HG03565 (cell line): ENCODE results near the gene MEX3A.
"Not testable (repeated sequence)": the region's sequence is repeated elsewhere in the genome, so short reads cannot be mapped to it uniquely, and the experiment has no call there.

Source experiments
- ATAC-seq: cut with Tn5 transposase; IDR thresholded peaks from one replicate; pipeline ENCODE4 v1.9.1; 2021; ENCODE audit warnings: mild to moderate bottlenecking, moderate library complexity; ENCODE audit not compliant: unreplicated experiment

MEX3A gene

DNA sequence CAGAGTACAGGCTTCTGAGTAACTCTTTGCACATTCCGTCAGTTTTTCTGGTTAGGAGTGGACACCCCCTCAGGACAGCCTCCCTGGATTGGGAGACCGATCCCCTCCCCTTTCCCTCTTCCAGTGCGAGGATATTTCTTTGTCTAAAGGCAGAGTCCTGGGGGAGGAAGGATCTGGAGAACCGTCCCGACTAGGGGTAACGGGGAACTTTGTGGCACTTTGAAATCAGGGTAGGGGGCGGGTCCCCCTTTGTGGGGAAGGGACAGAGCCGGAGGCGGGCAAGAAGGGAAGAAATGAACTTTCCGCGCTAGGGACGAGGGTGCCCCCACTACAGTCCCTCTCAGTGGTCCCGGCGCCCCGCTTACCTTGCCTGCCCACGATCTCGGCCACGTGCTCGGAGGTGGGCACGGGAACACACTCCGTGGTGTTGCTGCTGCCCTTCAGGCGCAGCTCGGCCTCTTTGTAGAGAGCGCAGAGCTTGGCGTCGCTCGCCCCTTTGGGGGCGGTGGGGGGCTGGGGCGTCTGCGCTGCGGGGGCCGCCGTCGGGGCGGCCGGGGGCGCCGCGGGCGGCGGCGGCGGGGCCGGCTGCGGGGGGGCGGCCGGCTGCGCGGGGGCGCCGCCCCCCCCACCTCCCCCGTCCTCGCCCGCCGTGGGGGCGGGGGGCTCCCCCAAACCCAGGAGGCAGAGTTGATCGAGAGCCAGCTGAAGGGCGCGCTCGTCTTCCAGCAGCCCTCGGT is 917 bp downstream of the MEX3A start:
- ATAC-seq = no peak

DNA sequence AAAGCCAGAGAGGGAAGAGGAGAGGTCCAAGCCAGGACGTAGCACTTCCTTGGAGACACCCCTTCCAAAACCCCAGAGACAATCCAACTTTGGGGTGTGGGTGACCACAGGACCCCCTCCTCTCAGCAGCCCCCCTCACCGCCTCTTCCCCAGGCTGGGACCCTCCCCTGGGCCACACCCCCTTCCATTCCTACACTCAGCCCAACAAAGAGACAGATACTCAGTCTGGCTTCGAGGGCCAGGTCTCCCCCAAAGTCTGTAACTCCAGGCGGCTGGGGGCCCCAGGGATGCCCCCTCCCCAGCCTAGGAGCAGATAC is 1.4 kb downstream of the MEX3A start:
- no peak for ATAC-seq

DNA sequence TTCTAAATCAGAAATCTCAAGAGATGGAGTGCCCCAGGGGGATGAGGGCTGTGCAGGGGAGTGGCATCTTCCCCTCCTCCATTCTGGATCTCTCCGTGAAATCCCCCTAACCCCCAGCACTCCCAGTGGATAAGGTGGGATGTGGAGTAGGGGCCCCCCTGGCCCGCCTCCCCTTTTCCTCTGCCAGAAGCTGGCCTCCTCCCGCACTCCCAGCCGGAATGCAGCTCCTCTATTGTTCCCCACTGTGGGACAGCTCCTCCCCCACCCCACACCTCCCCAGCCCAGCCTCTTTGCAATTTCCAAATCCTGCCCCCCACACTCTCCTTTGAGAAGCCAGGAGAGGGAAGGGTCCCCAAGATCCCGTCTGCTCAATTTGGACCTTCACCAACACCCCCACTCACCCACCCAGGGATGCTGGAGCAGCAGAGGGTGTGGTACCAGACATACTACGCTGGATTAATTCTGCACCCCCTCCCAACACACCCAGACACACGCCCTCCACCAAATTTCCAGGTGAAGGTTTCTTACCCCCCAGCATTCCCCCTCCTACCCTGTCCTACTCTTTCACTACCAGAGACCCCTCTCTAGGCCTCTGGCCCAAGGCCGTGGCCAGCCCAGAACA is 1.9 kb downstream of the MEX3A start:
- ATAC-seq = no peak

DNA sequence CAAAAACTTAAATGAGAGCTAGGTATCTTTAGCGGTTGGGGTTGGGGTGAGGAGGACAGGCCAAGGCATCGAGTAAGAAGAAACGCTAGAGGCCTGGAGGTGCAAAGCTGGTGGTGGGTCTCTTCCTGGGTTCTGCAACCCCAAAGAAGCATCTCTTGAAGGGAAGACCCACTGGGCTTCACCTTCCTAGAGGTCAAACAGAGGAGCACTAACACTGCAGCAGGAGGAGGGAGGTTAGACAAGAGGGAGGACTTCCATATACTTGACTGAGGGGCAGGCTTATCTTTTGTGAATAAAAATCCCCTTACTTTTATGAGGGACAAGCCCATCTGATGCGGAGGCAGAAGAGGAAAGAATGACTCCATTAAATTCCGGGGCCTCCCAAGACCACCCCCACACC is 2.5 kb downstream of the MEX3A start:
- ATAC-seq = no peak

DNA sequence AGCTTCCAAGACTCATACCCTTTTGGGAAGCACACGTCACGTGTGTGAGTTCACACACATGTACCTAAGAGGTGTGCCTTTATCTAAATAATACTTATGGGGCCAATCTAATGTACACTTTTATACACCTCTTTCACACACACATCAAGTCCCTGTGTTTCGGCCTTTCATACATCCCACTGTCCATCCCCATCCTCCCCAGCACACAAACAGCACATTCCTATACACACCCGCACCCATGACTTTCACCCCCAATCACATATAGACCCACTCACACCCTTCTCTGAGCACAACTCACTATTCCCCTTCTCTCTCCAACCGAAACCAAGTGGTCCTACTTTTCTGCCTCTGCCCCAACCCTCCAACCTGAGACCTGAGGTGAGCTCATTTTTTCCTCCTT is 3.5 kb downstream of the MEX3A start:
- ATAC-seq = no peak

DNA sequence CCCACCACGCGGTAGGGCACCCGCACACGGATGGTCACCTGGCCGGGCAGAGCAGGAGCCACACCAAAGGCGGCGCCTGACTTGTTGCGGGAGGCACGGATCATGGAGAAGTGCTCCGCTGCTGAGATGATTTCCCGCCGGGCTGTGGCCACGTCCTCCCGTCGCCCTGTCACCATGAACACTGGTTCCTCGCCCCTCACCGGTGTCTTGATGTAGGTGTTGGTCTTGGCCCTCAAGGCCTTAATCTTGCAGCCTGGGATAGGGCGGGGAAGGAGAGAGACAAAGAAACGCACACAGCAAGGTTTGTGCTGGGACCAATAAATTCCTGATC is 4.9 kb downstream of the MEX3A start:
- no peak for ATAC-seq

DNA sequence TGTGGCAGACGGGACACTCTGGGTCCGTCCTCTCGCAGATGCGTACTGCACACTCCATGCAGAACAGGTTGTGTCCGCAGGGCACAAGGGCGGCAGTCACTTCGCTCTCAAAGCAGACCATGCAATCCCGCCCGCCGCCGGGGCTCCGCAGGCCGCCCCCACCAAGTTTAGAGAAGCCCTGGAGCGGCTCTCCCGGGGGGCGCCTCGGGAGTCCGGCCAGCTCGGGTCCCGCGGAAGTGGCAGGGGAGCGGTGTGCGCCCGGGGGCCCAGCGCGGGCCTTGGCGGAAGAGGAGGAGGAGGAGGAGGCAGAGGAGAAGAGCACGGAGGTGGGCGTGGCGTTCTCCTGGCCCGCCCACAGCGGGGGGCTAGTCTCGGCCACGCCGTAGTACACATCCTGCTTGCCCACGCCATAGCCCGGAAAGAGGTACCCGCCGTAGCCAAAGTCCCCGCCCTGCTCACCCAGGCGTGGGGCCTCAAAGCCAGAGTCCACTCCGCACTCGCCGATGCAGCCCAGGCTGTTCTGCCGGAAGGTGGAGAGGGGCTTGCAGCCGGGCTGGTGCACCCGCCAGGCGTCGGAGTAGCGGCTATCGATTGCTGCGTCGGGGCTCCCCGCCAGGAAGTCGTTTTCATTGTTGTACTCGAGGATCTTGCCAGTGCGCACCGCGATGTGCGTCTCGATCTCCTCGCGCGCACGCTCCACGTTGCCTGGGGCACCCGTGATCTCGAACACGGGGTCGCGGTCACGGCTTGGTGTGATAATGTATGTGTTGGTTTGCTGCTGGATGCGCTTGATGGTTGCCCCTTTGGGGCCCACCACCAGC is 5.4 kb downstream of the MEX3A start:
- no peak for ATAC-seq

DNA sequence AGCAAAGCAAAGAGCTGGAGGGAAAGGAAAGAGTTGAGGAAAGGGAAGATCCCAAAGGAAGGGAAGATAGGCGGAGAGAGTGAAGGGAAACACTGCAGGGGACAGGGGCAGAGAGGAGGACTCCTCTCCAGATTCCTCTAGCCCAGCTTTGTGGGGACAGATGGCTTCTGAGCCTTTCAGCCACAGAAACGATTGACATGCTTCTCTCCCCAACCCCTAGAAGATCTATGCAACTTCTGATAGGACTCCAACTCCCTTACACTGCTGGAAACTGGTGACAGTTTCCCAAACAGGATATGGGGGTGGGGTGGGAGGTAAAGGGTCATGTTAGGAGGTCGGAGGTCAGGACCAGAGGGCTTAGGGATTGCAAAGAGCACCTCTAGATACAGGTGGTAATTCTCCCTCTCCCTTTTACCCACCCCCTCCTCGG is 6.5 kb downstream of the MEX3A start:
- ATAC-seq = no peak

DNA sequence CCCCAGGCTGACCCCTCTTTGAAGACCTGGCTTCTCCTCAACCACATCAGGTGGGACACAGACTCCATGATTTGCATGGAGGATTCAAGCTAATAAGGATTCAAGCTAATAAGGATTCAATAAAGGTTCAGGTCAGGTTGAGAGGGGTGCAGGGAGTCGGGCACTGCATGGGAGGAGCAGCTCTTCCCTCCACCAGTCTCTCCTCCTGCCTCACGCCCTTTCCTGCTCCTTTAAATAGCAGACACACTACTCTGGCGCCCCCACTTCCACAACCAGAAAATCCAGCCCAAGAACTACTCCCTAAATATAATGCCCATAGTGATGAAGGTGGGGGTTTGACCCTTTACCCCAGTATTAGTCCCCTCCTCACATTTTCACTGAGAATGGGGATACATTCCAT is 7.1 kb downstream of the MEX3A start:
- ATAC-seq = no peak

DNA sequence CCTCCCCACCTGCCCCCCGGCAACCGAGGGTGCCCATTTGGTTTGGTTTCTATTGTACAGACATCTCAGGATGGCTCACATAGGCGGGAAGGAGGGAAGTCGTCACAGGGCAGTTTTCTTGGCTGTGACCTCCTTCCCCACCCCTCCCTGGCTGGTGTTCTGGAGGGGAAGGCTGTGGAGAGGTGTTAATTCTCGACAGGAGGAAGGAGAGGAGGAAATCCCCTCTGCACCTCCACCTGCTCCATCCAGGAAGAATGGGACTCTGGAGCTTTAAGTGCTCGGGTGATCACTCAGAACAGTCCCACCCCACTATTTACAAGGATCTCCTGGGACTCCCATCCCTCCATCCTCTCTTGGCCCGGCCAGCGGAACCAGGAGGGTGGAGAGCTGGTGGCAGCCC is 7.6 kb downstream of the MEX3A start:
- no peak for ATAC-seq

DNA sequence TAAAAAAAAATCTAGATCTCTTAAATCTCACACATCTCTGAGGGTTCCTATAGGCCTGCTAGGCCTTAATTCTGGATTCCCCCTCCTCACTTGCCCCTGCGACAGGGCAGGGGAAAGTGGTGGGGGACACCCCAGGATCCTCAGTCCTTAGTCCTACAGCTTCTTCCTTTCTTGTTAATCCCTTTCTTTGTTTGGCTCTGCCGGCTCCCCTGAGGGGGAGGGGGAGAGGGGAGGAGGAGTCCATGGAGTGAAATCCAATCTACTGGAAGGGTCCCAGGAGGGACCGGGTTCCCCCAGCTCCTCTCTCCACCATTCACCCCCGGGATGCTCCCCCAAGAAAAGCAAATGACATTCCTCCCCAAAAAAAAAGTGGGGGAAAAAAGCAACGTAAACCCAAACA is 8.5 kb downstream of the MEX3A start:
- no peak for ATAC-seq

DNA sequence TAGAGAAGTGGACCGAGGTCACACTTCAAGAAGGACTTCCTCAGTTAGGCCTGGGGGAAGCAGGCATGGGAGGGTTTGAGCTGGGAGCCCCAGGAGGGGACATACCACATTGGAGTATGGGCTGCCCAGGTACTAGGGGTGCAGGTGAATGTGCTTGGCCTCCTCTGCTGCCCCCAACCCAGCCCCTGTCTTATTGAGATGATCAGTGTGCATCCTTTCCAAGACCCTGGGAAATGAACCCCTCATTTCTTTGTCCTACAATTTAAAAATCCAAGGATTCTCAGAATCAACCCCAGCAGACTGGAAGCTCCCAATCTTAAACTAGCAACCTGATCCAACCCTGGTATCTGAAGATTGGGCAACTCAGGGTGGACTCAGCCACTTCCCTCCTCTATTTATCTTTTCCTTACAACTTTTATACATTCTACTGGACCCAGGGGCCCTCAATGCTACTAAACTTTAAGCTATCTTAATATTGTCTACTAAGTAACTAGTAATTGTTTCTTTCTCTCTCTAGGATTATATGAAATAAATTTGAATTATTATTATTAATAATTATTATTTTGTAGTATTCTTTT is 9.1 kb downstream of the MEX3A start:
- no peak for ATAC-seq

DNA sequence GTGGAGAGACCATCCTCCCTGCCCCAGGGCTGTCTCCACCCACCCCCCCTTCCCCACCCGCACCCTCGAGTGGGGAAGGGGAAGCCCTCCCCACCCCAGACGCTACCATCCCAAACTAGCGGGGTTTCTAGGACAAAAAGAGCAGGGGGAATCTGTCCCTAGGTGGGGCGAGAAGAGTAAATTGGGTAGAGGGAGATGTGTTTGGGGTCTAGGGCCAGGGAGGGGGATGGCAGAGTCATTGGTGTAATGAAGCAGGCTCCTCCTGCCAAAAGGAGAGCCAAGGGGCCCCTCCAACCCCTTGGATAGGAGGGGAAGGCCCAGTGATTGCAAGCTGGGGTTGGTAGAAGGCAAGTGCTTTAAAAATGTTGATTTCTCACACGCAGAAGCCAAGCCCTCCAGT is 10.0 kb downstream of the MEX3A start:
- no peak for ATAC-seq

DNA sequence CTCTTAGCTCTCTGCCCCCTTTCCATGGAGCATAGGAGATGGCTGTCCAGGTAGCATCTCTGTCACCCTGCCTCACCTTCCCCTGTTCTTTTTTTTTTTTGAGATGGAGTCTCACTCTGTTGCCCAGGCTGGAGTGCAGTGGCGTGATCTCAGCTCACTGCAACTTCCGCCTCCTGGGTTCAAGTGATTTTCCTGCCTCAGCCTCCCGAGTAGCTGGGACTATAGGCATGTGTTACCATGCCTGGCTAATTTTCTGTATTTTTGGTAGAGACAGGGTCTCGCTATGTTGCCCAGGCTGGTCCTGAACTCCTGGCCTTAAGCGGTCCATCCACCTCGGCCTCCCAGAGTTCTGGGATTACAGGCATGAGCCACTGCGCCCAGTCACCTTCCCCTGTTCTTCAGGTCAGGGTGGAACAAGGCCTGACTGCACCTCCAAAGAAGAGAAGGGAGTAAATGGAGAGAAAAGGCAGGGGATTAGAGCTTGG is 10.9 kb downstream of the MEX3A start:
- ATAC-seq = not testable (repeated sequence)

DNA sequence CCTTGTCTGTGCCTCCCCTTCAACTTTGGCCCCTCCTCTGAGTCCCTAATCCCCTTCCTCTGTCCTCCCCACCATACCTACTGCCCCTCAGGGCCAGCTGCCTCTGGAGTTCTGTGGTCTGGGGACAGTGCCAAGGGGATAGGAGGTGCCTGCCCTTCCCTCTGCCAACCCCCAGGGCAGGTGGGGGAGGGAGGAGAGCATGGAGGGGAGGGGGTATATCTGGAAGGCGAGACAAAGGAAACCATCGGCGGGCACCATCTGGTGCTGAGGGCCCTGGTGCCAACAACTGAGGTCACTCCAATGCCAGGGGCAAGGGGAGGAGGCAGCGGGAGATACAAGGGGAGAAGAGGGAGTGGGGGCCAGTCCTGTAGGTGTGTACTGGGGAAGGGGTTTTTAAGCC is 11.7 kb downstream of the MEX3A start:
- ATAC-seq = no peak

DNA sequence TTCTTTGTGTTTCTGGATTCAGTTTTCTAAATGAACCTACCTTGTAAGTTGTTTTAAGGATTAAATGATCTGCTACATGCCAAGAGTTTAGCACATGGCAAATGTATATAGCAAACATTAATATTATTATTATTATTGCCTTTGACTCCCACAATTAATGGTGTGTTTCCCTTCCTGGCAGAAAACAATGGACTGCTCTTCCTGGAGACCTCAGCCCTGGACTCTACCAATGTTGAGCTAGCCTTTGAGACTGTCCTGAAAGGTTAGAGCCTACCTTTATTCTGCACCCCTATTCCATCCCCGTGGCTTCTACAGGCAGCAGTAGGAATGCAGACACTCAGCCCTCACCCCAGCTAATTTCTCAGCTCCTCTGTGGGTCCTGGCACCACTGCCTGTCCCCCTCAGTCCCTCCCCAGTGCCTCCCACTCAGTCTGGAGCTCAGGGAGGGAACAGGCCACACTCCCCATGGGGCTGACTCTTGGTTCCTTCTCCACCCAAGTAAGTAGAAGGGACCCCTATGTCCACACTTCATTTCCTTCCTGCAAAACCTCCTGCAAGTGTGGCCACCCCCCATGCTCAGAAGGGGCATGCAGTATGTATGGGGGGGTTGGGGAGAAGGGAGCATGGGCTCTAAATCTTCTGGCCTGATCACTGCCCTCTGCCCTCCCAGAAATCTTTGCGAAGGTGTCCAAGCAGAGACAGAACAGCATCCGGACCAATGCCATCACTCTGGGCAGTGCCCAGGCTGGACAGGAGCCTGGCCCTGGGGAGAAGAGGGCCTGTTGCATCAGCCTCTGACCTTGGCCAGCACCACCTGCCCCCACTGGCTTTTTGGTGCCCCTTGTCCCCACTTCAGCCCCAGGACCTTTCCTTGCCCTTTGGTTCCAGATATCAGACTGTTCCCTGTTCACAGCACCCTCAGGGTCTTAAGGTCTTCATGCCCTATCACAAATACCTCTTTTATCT is 12.5 kb downstream of the MEX3A start:
- no peak for ATAC-seq

DNA sequence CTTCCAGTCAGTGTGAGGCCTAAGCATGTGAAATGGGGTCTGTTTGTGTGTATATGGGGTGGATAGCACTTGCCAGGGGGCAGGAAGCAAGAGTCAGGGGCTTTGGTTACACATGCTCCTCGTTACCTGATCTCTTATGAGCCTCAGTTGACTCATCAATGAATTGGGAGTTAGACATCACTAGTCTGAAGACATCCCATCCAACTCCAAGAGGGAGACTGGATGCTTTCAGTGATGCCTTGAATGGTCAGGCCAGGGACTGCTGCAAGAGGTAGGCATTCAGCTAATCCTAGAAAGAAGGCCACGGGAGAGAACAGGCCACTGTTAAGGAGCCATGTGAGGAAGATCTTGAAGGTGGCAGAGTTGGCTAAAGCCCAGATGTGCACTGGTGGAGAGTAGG is 15.0 kb downstream of the MEX3A start:
- ATAC-seq = no peak

DNA sequence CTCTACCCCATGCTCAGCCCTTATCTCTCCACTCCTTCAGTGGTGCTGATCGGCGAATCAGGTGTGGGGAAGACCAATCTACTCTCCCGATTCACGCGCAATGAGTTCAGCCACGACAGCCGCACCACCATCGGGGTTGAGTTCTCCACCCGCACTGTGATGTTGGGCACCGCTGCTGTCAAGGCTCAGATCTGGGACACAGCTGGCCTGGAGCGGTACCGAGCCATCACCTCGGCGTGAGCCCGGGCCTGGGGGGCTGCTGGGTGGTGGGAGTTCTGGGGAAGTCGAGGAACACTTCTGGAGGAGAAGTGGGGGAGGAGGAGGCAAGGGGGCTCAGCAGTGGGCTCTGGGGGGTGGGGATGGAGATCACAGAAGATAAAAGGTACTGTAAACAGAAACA is 16.4 kb downstream of the MEX3A start:
- ATAC-seq = no peak

DNA sequence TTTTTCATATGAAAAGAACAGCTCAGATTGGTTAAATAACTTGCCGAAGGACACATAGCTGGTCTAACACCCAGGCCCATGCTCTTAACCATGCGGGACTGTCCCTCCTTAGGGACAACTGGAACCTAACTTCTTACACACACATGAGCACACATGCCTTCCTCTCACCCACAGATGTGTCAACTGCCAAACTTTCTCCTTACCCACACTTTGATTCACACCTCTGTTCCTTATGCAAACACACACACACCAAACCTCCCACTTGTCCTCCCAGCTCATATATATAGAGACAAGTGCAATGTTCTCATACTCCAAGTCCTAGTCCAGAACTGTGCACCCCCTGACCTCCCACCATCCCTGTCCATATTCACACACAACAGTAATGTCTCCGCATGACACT is 17.1 kb downstream of the MEX3A start:
- no peak for ATAC-seq

DNA sequence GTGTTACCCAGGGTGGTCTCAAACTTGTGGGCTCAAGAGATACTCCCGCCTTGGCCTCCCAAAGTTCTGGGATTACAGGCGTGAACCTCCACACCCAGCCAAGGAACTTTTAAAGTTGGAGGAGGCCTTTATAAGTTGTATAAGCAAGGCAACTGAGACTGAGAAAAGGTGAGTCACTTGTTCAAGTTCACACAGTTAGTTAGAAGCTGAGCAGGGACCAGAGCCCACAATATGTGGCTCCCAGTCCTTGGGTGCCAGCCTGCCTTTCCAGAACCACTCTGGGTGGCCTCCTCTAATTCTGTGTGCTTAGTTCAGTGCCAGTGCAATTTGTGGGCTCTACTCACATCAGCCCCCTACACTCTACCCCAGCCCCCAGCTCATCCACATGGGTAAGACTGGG is 17.6 kb downstream of the MEX3A start:
- ATAC-seq = no peak

DNA sequence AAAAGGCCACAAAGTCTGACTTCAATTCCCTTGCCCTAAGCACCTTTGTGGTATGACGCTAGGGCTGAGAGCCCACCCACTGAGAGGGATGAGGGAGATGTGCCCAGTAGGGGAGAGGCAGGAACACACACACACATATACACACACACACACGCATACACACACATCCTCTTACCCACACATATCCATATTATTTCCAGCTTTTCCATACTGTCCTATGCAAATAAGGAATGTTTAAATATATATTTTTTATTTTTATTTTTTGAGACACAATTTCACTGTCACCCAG is 18.3 kb downstream of the MEX3A start:
- ATAC-seq = no peak
